Activated CD8-positive, alpha-beta memory T cell treated with anti-CD3 and anti-CD28 coated beads for 36 hours (primary cell): ENCODE results near the gene CDH2. TPM values are rescaled to one million over a fixed set of nuclear protein-coding genes. Genes with fewer than 3 reads are reported as not detected.

Source experiments
- CTCF ChIA-PET: fragments of 350-600 bp; sonication (Branson Sonifier 250); formaldehyde crosslinking; loops from one replicate; lab custom pipeline; 2021; ENCODE audit warnings: antibody characterized with exemption; lab: Charles Lee
- POLR2A ChIA-PET: fragments of 350-600 bp; sonication (Branson Sonifier 250); formaldehyde crosslinking; loops from one replicate; lab custom pipeline; 2021; ENCODE audit warnings: antibody characterized with exemption; lab: Charles Lee
- total RNA-seq, 2 experiments: library from RNA; stranded (reverse); gene quantifications; one replicate each; pipeline ENCODE4 v1.2.3, GENCODE V29; 2021

CDH2 gene
- total RNA-seq, 2 experiments from 2014 or later: 0.13 to 0.17 TPM

GRCh38 chr18:28063271-28063761 lies 113.6 kb downstream of the CDH2 start:
- CTCF ChIA-PET: no interaction called here
- POLR2A ChIA-PET: no interaction called here

GRCh38 chr18:28062443-28062842 lies 114.5 kb downstream of the CDH2 start:
- ChIA-PET POLR2A (no interaction called here), CTCF (no interaction called here)

- POLR2A ChIA-PET: no interaction called here
Measured at GRCh38 chr18:28059861-28060260, 117.1 kb downstream of the CDH2 start.

GRCh38 chr18:28050545-28050944 lies 126.4 kb downstream of the CDH2 start:
- ChIA-PET CTCF (no interaction called here), POLR2A (no interaction called here)

More at GRCh38 chr18:28059861-28060260, 117.1 kb downstream of the CDH2 start:
- CTCF ChIA-PET: no interaction called here

GRCh38 chr18:28048612-28049011 lies 128.3 kb downstream of the CDH2 start:
- ChIA-PET POLR2A (no interaction called here), CTCF (no interaction called here)

- POLR2A ChIA-PET: no interaction called here
- CTCF ChIA-PET: no interaction called here
Measured at GRCh38 chr18:28045880-28046279, 131.1 kb downstream of the CDH2 start.

- CTCF ChIA-PET: no interaction called here
- POLR2A ChIA-PET: no interaction called here
Measured at GRCh38 chr18:28045176-28045810, 131.6 kb downstream of the CDH2 start.

GRCh38 chr18:28044036-28044435 lies 132.9 kb downstream of the CDH2 start:
- CTCF ChIA-PET: no interaction called here
- POLR2A ChIA-PET: no interaction called here

GRCh38 chr18:28043631-28044030 lies 133.3 kb downstream of the CDH2 start:
- ChIA-PET POLR2A (no interaction called here), CTCF (no interaction called here)

GRCh38 chr18:28041366-28041765 lies 135.6 kb downstream of the CDH2 start:
- ChIA-PET CTCF (no interaction called here), POLR2A (no interaction called here)

GRCh38 chr18:28040716-28041115 lies 136.2 kb downstream of the CDH2 start:
- POLR2A ChIA-PET: no interaction called here
- CTCF ChIA-PET: no interaction called here

GRCh38 chr18:28040211-28040610 lies 136.7 kb downstream of the CDH2 start:
- CTCF ChIA-PET: no interaction called here
- POLR2A ChIA-PET: no interaction called here

GRCh38 chr18:28039691-28040090 lies 137.2 kb downstream of the CDH2 start:
- POLR2A ChIA-PET: no interaction called here

GRCh38 chr18:28039078-28039477 lies 137.9 kb downstream of the CDH2 start:
- ChIA-PET CTCF (no interaction called here), POLR2A (no interaction called here)

More at GRCh38 chr18:28039691-28040090, 137.2 kb downstream of the CDH2 start:
- CTCF ChIA-PET: no interaction called here

- CTCF ChIA-PET: no interaction called here
- POLR2A ChIA-PET: no interaction called here
Measured at GRCh38 chr18:28036488-28036887, 140.4 kb downstream of the CDH2 start.

- CTCF ChIA-PET: no interaction called here
- POLR2A ChIA-PET: no interaction called here
Measured at GRCh38 chr18:28034567-28034966, 142.4 kb downstream of the CDH2 start.

GRCh38 chr18:28032177-28032576 lies 144.8 kb downstream of the CDH2 start:
- POLR2A ChIA-PET: no interaction called here
- CTCF ChIA-PET: no interaction called here

GRCh38 chr18:28030458-28030857 lies 146.5 kb downstream of the CDH2 start:
- POLR2A ChIA-PET: no interaction called here
- CTCF ChIA-PET: no interaction called here

- POLR2A ChIA-PET: no interaction called here
- CTCF ChIA-PET: interaction anchor here (0.8 kb wide), 1 partner anchor 10 kb away, joined by 3 read pairs; no protein-coding TSS in a partner anchor
Measured at GRCh38 chr18:28027755-28028154, 149.2 kb downstream of the CDH2 start.

GRCh38 chr18:28019425-28020108 lies 157.4 kb downstream of the CDH2 start:
- CTCF ChIA-PET: no interaction called here
- POLR2A ChIA-PET: no interaction called here

GRCh38 chr18:28018351-28018750 lies 158.6 kb downstream of the CDH2 start:
- ChIA-PET CTCF (no interaction called here), POLR2A (no interaction called here)
